IMR-90 (cell line): ENCODE results near the gene PRADC1.

Experiments used
- BHLHE40 ChIP-seq: fragments of 150-350 bp; IDR thresholded peaks from 2 replicates; pipeline ENCODE4 v1.6.1; 2016; ENCODE audit warnings: mild to moderate bottlenecking, low read depth, low read length
- CEBPB ChIP-seq: IDR thresholded peaks from 2 replicates; pipeline ENCODE4 v1.6.1; 2012; ENCODE audit warnings: low read depth, low read length, improper control_type of control experiment
- CTCF ChIP-seq: conservative IDR thresholded peaks from 2 replicates; pipeline ENCODE4 v1.5.1; 2012; ENCODE audit warnings: mild to moderate bottlenecking, low read depth, low read length, improper control_type of control experiment
- ELK1 ChIP-seq: fragments of 150-350 bp; IDR thresholded peaks from 2 replicates; pipeline ENCODE4 v1.6.1; 2016; ENCODE audit warnings: low read depth, mild to moderate bottlenecking, low read length, moderate library complexity, borderline replicate concordance
- FOS ChIP-seq: fragments of 150-350 bp; IDR thresholded peaks from 2 replicates; pipeline ENCODE4 v1.6.1; 2016; ENCODE audit warnings: low read depth, low read length
- MAZ ChIP-seq: IDR thresholded peaks from 2 replicates; pipeline ENCODE4 v1.6.1; 2012; ENCODE audit warnings: low read depth, mild to moderate bottlenecking, low read length, improper control_type of control experiment, moderate library complexity, borderline replicate concordance
- MXI1 ChIP-seq: IDR thresholded peaks from 2 replicates; pipeline ENCODE4 v1.6.1; 2012; ENCODE audit warnings: low read depth, mild to moderate bottlenecking, low read length, moderate library complexity, borderline replicate concordance
- NFE2L2 ChIP-seq: fragments of 150-350 bp; IDR thresholded peaks from 2 replicates; pipeline ENCODE4 v1.6.1; 2016; ENCODE audit warnings: low read depth, mild to moderate bottlenecking, low read length
- POLR2A ChIP-seq: IDR thresholded peaks from 2 replicates; pipeline ENCODE4 v1.6.1; 2012; ENCODE audit warnings: mild to moderate bottlenecking, low read depth, low read length
- RAD21 ChIP-seq: IDR thresholded peaks from 2 replicates; pipeline ENCODE4 v1.6.1; 2012; ENCODE audit warnings: low read length, improper control_type of control experiment
- RFX5 ChIP-seq: IDR thresholded peaks from 2 replicates; pipeline ENCODE4 v1.8.0; 2012; ENCODE audit warnings: low read depth, mild to moderate bottlenecking, low read length, moderate library complexity
- SMC3 ChIP-seq: fragments of 150-350 bp; IDR thresholded peaks from 2 replicates; pipeline ENCODE4 v1.6.1; 2016; ENCODE audit warnings: low read depth, mild to moderate bottlenecking, antibody characterized with exemption, low read length, moderate library complexity
- USF2 ChIP-seq: fragments of 150-350 bp; IDR thresholded peaks from 2 replicates; pipeline ENCODE4 v1.6.1; 2017; ENCODE audit warnings: mild to moderate bottlenecking, antibody characterized with exemption, low read length, low read depth

- TF ChIP-seq POLR2A (no peak), CTCF (no peak), BHLHE40 (no peak), FOS (no peak), USF2 (no peak), MXI1 (no peak), SMC3 (no peak), RFX5 (no peak), CEBPB (no peak), RAD21 (no peak), NFE2L2 (no peak), ELK1 (no peak), MAZ (no peak)
These were observed 16.6 kb upstream of the PRADC1 start for GRCh38 chr2:73249636-73250035.
